Mesothelial cell of epicardium (in vitro differentiated cells): Measurements from ENCODE around the gene ZIC1. TPM values are rescaled to one million over a fixed set of nuclear protein-coding genes. Genes with fewer than 3 reads are reported as not detected.

Source experiments
- DNase-seq, 2 experiments: peaks; one replicate each; pipeline ENCODE4 v3.0.0; 2021; ENCODE audit warnings: low spot score in 2 of 2; ENCODE audit not compliant: unreplicated experiment in 2 of 2
- H3K27ac Mint-ChIP-seq: 2 replicates; pipeline ENCODE4 v1.8.0; 2021; ENCODE audit warnings: mixed read lengths
- H3K27me3 Mint-ChIP-seq: 2 replicates; pipeline ENCODE4 v1.8.0; 2021; ENCODE audit warnings: low read depth, mixed read lengths
- H3K36me3 Mint-ChIP-seq: 2 replicates; pipeline ENCODE4 v1.8.0; 2021; ENCODE audit warnings: mixed read lengths
- H3K4me1 Mint-ChIP-seq: 2 replicates; pipeline ENCODE4 v1.8.0; 2021; ENCODE audit warnings: mixed read lengths
- H3K4me3 Mint-ChIP-seq: 2 replicates; pipeline ENCODE4 v1.8.0; 2021; ENCODE audit warnings: mild to moderate bottlenecking, moderate library complexity, mixed read lengths
- H3K9me3 Mint-ChIP-seq: 2 replicates; pipeline ENCODE4 v1.8.0; 2021; ENCODE audit warnings: mixed read lengths
- CTCF ChIP-seq: fragments of 200-600 bp; sonication (generic); IDR thresholded peaks from one replicate; pipeline ENCODE4 v1.5.0; 2021; ENCODE audit warnings: antibody characterized with exemption; ENCODE audit not compliant: unreplicated experiment
- total RNA-seq: library from RNA; stranded (reverse); gene quantifications from 3 replicates; pipeline ENCODE4 v1.2.1, GENCODE V29; 2021

Gene ZIC1
- total RNA-seq, 1 donor from 2014 or later, result 0.22 TPM

- DNase-seq, result no peak
- H3K9me3 Mint-ChIP-seq, result no peaks in the 10 kb centered on the region
- H3K36me3 Mint-ChIP-seq, result no peaks in the 10 kb centered on the region
- no peak for TF ChIP-seq CTCF
- H3K4me3 Mint-ChIP-seq, result no peak overlapping the region
- H3K27ac Mint-ChIP-seq, result no peak overlapping the region
- no peaks in the 10 kb centered on the region for H3K4me1 Mint-ChIP-seq
- H3K27me3 Mint-ChIP-seq, result peaks cover 98% of the 10 kb centered on the region
Observed at GRCh38 chr3:147373301-147373700, 35.9 kb upstream of the ZIC1 start.

- H3K4me3 Mint-ChIP-seq, result no peak overlapping the region
Observed at GRCh38 chr3:147377412-147378367, 31.5 kb upstream of the ZIC1 start.

GRCh38 chr3:147379651-147380050, 29.5 kb upstream of the ZIC1 start:
- Mint-ChIP-seq H3K36me3 (no peaks in the 10 kb centered on the region), H3K4me1 (no peaks in the 10 kb centered on the region), H3K27me3 (peaks cover 98% of the 10 kb centered on the region), H3K27ac (no peak overlapping the region), H3K4me3 (no peak overlapping the region), H3K9me3 (no peaks in the 10 kb centered on the region)
- DNase-seq, result no peak
- TF ChIP-seq CTCF, result no peak

More at GRCh38 chr3:147377412-147378367, 31.5 kb upstream of the ZIC1 start:
- no peaks in the 10 kb centered on the region for H3K36me3 Mint-ChIP-seq
- H3K27ac Mint-ChIP-seq, result no peak overlapping the region
- H3K4me1 Mint-ChIP-seq, result no peaks in the 10 kb centered on the region
- TF ChIP-seq CTCF, result no peak
- no peaks in the 10 kb centered on the region for H3K9me3 Mint-ChIP-seq
- no peak for DNase-seq
- peaks cover 98% of the 10 kb centered on the region for H3K27me3 Mint-ChIP-seq

GRCh38 chr3:147380387-147380951, 28.7 kb upstream of the ZIC1 start:
- peaks cover 98% of the 10 kb centered on the region for H3K27me3 Mint-ChIP-seq
- no peaks in the 10 kb centered on the region for H3K4me1 Mint-ChIP-seq
- H3K4me3 Mint-ChIP-seq, result no peak overlapping the region
- no peak for DNase-seq
- no peak overlapping the region for H3K27ac Mint-ChIP-seq
- H3K36me3 Mint-ChIP-seq, result no peaks in the 10 kb centered on the region
- no peak for TF ChIP-seq CTCF
- H3K9me3 Mint-ChIP-seq, result no peaks in the 10 kb centered on the region

GRCh38 chr3:147380977-147381376, 28.2 kb upstream of the ZIC1 start:
- H3K4me3 Mint-ChIP-seq, result no peak overlapping the region
- DNase-seq, result no peak
- no peaks in the 10 kb centered on the region for H3K36me3 Mint-ChIP-seq
- no peak overlapping the region for H3K27ac Mint-ChIP-seq
- H3K4me1 Mint-ChIP-seq, result no peaks in the 10 kb centered on the region
- peaks cover 98% of the 10 kb centered on the region for H3K27me3 Mint-ChIP-seq
- TF ChIP-seq CTCF, result no peak
- H3K9me3 Mint-ChIP-seq, result no peaks in the 10 kb centered on the region
